T-helper 22 cell (primary cell): ENCODE data around the gene UBXN6.

Experiments
- DNase-seq: peaks from one replicate; pipeline ENCODE4 v3.0.0-alpha.2; 2020; ENCODE audit warnings: low read depth

UBXN6 gene, protein sequence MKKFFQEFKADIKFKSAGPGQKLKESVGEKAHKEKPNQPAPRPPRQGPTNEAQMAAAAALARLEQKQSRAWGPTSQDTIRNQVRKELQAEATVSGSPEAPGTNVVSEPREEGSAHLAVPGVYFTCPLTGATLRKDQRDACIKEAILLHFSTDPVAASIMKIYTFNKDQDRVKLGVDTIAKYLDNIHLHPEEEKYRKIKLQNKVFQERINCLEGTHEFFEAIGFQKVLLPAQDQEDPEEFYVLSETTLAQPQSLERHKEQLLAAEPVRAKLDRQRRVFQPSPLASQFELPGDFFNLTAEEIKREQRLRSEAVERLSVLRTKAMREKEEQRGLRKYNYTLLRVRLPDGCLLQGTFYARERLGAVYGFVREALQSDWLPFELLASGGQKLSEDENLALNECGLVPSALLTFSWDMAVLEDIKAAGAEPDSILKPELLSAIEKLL

DNA sequence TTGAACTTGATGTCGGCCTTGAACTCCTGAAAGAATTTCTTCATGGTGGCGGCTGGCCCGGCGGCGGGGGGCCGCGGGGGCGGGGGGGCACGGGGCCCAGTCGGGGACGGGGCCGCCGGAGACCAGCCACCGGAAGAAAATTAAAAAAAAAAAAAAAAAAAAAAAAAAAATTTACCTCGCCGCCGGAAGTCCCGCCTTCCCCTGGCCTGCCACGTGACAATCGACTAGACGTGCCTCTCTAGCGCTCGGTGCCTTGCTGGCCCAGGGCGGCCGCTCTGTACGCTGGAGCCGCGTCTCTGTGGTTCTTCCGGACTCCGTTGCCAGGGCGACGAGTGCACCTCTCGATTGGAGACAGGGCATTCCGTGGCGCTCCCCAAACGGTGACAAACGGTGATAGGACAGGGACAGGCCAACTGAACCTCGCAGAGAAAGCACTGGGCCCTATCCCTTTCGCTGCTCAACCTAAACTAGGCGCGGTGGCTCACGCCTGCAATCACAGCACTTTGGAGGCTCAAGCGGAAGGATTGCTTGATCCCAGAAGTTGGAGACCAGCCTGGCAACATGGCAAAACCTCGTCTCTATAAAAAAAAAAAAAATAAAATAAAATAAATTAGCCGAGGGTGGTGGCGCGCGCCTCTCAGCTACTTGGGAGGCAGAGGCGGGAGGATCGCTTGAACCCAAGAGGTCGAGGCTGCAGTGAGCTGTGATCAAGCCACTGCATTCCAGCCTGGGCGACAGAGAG lies at the start of gene UBXN6:
Gene UBXN6, minus strand, starts transcription at position 141 of the 742 bp plus-strand sequence. Its CDS starts 97 bp downstream, at position 44.
- DNase-seq = peak; percentile 99

DNA sequence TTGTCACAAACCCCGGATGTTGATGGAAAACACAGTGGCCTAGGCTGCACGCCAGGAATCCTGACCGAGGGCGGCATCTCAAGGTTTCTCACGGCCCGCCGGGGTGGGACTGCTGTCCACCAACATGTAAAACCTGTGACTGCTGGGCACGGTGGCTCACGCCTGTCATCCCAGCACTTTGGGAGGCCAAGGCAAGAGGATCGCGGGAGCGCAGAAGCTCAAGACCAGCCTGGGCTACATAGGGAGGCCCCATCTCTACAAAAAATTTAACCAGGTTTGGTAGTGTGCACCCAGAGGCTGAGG lies 49.5 kb upstream of the UBXN6 start:
- DNase-seq = no peak

GRCh38 chr19:4506449-4507149 lies 49.0 kb upstream of the UBXN6 start:
- no peak for DNase-seq

DNA sequence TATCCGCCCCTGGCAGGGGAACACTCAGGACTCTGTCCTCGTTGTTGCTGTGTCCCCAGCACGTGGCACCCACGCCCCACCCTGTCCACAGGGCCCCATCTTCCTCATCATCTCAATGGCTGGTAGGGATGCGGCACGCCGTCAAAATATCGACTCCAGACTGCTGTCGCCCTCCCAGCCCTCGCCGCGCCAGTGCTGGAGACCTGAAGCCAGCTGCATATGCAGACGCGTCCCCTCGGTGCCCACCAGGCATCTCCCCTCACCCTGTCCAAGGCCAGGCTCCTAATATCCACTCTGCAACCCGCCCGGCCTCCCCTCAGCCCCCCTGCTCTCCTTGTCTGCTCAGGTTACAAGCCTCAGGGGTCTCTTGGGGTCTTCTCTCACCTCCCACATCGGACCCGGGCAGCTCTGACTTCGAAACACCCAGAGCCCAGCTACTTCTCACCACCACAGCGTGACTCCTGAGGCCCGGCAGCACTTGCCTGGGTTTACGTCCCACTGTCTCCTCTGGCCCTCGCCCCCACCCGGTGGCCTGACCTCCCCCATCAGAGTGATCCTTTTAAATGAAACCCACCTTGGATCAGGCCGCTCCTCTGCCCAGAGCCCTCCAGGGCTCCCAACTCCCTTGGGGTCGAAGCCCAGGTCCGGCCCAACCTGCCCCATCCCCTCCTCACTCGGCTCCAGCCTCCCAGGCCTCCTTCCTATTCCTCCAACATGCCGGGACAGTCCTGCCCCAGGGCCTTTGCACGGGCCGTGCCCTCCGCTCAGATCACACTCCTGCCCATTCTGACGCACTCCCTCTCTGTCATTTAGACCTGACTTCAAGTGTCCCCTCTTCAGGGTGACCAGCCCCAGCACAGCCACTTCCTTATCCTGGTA lies 48.2 kb upstream of the UBXN6 start:
- no peak for DNase-seq

GRCh38 chr19:4504891-4505569 lies 47.4 kb upstream of the UBXN6 start:
- DNase-seq = no peak

DNA sequence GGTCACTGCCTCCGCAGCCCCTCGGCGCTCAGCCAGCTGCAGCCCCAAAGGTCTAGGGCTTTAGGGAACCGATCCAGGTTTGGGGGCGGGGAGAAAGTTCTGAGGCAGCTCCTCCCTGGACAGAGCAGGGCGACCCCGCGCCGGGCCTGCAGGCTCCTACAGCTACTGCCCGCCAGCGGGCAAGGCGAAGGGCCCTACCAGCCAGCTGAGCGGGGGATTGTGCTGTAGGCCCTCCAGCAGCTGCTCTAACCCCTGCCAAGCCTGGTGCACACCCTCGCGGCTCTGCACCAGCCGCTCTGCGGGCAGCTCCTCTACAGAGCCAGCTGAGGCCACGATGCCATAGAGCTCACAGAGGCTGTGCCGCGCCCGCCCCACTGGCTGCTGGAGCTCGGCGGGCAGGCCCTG lies 46.7 kb upstream of the UBXN6 start:
- DNase-seq = no peak

GRCh38 chr19:4503825-4504170 lies 46.2 kb upstream of the UBXN6 start:
- no peak for DNase-seq

DNA sequence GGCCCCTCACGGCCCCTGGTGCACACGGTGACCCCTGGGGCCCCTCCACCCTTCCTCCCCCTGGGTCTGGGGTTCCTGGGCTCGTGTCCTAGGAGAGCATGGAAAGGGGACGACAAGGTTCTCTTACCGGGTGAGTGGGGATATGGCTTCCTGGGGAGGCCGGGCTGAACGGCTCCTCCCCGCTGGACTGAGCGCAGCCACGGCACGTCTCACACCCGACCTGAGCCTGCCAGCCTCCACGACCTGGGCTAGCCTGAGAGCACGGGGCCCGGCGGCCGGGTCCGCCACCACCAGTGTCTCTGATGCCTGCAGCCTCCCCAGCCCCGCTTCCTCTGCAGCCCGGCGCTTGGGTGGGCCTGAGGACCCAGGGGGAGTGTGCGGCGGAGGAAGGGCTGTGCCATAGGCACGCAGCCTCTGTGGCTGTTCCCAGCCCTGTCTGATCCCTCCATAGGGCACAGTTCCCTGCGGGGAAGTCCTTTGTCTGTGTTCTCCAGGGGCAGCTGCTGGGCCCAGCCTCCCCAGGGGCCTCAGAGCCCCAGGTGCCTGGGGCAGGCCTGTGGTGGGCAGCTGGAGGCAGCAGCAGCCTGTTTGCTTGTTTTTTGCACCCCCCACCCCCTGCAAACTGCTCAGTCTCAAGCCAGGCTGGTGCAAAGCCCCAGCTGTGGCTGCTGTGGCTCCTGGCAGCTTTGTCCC lies 45.7 kb upstream of the UBXN6 start:
- DNase-seq = no peak

- DNase-seq = no peak
Measured at GRCh38 chr19:4502282-4503131, 44.9 kb upstream of the UBXN6 start.

DNA sequence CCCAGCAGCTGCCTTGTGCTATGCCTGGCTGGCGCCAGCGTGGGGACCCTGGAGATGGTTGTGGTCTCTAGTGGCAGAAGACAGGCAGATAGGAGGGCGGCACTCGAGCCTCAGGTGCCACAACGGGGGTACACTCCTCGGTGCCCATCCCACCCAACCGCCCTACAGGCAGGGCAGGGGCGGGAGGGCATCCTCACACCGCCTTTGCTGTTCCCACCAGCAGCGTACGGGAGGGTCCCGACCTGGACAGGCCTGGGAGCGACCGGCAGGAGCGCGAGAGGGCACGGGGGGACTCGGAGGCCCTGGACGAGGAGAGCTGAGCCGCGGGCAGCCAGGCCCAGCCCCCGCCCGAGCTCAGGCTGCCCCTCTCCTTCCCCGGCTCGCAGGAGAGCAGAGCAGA lies 44.1 kb upstream of the UBXN6 start:
- no peak for DNase-seq

DNA sequence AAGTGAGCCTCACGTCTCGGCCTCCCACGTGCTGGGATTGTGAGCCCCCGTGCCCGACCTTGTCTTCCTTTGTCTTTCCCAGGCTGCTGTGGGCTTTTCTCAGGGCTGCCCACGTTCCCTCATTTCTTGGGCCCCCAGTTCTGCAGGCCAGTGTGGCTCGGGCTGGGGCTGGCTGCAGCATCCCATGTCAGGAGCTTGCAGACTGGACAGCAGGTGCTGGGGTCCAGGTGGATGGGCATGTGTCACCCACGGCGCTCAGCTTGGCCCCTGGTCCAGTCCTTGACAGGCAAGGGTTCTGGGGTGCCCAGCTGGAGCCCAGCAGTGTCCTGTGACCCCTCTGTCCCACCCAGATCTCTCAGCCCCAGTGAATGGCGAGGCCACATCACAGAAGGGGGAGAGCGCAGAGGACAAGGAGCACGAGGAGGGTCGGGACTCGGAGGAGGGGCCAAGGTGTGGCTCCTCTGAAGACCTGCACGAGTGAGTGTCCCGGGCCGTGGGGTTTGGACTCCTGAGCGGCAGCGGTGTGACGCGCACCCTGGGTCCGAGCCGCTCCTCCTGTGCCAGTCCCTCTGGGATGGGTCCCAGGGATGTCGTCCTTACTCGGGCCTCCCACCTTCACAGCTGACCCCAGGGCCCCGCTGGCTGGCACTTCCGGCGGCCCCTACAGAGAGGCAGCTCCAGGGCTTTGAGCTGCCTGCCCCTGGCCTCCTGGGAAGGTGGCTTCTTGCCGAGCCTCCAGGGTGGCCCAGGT lies 43.4 kb upstream of the UBXN6 start:
- DNase-seq = no peak

GRCh38 chr19:4499855-4500254 lies 42.3 kb upstream of the UBXN6 start:
- no peak for DNase-seq

DNA sequence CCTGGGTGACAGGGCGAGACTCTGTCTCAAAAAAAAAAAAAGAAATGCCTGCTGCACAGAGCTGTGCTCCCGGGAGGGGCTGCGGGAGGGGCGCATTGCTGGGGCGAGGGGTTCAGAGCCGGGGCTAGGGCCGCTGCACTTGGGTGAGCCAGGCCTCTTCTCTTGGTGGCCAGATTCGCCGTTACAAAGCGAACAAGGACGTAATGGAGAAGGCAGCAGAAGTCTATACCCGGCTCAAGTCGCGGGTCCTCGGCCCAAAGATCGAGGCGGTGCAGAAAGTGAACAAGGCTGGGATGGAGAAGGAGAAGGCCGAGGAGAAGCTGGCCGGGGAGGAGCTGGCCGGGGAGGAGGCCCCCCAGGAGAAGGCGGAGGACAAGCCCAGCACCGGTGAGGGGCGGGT lies 41.7 kb upstream of the UBXN6 start:
- DNase-seq = no peak

DNA sequence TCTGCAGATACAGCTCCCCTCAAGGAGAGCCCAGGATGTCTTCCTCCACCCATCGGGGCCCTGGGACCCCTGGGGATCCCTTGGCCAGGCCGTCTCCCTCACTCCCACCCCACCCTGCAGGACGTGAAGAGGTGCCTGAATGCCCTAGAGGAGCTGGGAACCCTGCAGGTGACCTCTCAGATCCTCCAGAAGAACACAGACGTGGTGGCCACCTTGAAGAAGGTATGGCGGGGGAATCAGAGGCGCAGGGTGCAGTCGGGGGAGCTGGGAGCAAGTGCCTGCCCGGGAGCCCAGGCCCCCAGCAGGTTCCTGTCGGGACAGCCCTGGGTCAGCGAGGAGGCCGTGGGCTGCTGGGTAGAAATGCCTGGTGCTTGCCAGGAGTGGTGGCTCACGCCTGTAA lies 41.1 kb upstream of the UBXN6 start:
- DNase-seq = no peak

DNA sequence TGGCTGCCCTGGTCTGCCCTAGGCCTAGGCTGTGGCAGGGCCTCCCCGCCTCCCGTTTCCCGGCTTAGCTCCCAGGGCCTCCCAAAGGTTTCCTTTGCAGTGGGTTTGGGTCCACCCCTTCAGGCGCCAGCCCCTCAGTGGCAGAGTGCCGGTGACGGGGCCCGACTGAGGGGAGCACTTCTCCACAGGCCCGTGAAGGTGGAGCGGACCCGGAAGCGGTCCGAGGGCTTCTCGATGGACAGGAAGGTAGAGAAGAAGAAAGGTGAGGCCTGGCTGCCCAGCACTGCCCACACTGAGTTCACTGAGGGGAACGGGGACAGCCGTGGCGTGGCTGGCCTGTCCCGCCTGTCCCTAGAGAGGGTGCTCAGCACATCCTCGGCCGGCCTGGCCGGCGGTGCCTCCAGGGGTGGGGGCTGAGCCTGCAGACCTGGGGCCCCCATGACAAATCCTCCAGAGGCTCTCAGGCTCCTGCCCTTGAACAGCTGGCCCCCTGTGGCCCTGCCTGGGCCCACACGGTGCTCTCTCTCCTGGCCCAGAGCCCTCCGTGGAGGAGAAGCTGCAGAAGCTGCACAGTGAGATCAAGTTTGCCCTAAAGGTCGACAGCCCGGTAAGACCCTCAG lies 40.3 kb upstream of the UBXN6 start:
- DNase-seq = no peak

- no peak for DNase-seq
Measured at GRCh38 chr19:4496304-4496703, 38.7 kb upstream of the UBXN6 start.

GRCh38 chr19:4495471-4495870 lies 37.9 kb upstream of the UBXN6 start:
- DNase-seq = no peak

GRCh38 chr19:4494691-4495064 lies 37.1 kb upstream of the UBXN6 start:
- no peak for DNase-seq
